Neutrophil (primary cell): Measurements from ENCODE around the gene KLHL3.
"Not testable (repeated sequence)": the region's sequence is repeated elsewhere in the genome, so short reads cannot be mapped to it uniquely, and the experiment has no call there.

Experiments
- H3K27ac ChIP-seq: fragments of 200-600 bp; sonication (generic); 2 replicates; pipeline ENCODE4 v1.5.1; 2016; ENCODE audit warnings: mild to moderate bottlenecking, moderate library complexity
- H3K27me3 ChIP-seq: fragments of 200-600 bp; sonication (generic); 2 replicates; pipeline ENCODE4 v1.6.0; 2016; ENCODE audit warnings: mild to moderate bottlenecking
- H3K36me3 ChIP-seq: fragments of 200-600 bp; sonication (generic); 2 replicates; pipeline ENCODE4 v1.5.1; 2017
- H3K4me1 ChIP-seq, 2 experiments: fragments of 200-600 bp in 1 of 2; sonication (generic) in 1 of 2; 1 replicate in 1 of 2; 2 replicates in 1 of 2; pipeline versions ENCODE4 v1.5.1 to v1.6.1; 2013 to 2016; ENCODE audit warnings: low read depth in 1 of 2, low read length in 1 of 2, mild to moderate bottlenecking in 1 of 2, moderate library complexity in 1 of 2; ENCODE audit not compliant: control insufficient read depth in 1 of 2, insufficient read depth in 1 of 2
- H3K4me3 ChIP-seq, 2 experiments: fragments of 200-600 bp in 1 of 2; sonication (generic) in 1 of 2; 1 replicate in 1 of 2; 2 replicates in 1 of 2; pipeline ENCODE4 v1.5.1; 2013 to 2016; ENCODE audit warnings: low read depth in 1 of 2, low read length in 1 of 2, mild to moderate bottlenecking in 1 of 2, moderate library complexity in 1 of 2
- H3K9me3 ChIP-seq: fragments of 200-600 bp; sonication (generic); 2 replicates; pipeline ENCODE4 v1.5.1; 2016
- CTCF ChIP-seq: fragments of 200-600 bp; sonication (generic); IDR thresholded peaks from 2 replicates; pipeline ENCODE4 v1.5.1; 2016; ENCODE audit warnings: antibody characterized with exemption

KLHL3 gene

DNA sequence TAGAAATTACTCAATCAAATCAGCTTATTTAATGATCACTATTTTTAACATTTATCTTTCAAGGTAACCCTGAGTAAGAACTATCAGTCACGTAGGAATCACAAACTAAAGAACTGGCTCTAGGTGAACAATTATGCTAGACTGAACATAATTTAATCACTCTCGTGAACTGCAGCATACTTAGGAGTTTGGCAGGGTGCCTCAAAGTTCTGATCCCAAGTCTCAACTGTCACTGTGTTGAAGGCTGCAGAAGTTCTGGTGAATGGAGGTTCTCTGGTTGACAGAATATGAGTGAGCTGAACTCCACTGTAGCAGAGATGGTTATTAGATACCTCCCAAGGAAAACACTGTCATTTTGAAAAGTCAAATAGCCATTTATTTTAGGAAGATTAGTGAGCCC lies 89.1 kb downstream of the KLHL3 start:
- Histone ChIP-seq H3K4me3 (no peak overlapping the region), H3K9me3 (no peaks in the 10 kb centered on the region), H3K36me3 (no peaks in the 10 kb centered on the region), H3K27ac (no peak overlapping the region), H3K4me1 (no peaks in the 10 kb centered on the region), H3K27me3 (no peaks in the 10 kb centered on the region)
- no peak for TF ChIP-seq CTCF

DNA sequence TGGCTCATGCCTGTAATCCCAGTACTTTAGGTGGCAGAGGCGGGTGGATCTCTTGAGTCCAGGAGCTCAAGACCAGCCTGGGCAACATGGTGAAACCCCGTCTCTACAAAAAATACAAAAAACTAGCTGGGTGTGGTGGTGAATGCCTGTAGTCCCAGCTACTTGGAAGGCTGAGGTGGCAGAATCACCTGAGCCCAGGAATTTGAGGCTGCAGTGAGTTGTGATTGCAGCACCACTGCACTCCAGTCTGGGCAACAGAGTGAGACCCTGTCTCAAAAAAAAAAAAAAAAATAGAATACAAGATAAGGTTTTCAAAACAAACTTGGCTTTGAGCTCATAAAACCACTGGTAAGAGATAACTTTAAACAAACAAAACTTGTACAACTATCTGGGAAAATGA lies 92.8 kb downstream of the KLHL3 start:
- H3K36me3 ChIP-seq, H3K4me3 ChIP-seq, H3K4me1 ChIP-seq, H3K27me3 ChIP-seq, H3K27ac ChIP-seq, H3K9me3 ChIP-seq: not testable (repeated sequence)

DNA sequence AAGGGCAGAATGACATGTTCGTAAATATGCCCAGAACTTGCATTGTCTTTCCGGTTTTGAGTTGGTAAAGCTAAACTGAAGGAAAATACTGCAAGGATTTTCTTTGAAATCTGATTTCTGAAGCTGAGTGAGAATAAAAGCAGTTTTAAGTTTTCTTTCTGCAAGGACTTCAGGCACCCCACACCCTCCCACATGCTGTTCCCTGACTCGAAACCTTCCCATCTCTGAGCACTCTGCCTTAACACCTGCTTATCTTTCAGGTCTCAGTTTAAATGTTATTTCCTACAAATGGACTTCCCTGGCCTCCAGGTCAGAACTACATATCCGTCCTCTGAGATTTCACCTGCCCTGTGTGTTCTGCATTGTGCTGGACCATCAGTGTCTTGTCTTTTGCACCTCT lies 93.8 kb downstream of the KLHL3 start:
- TF ChIP-seq CTCF: no peak
- no peak overlapping the region for H3K4me3 ChIP-seq
- H3K27ac ChIP-seq: no peak overlapping the region
- no peaks in the 10 kb centered on the region for H3K27me3 ChIP-seq
- no peaks in the 10 kb centered on the region for H3K36me3 ChIP-seq
- no peaks in the 10 kb centered on the region for H3K4me1 ChIP-seq
- H3K9me3 ChIP-seq: no peaks in the 10 kb centered on the region

GRCh38 chr5:137641148-137641547 lies 94.7 kb downstream of the KLHL3 start:
- H3K27me3 ChIP-seq: no peaks in the 10 kb centered on the region
- no peaks in the 10 kb centered on the region for H3K9me3 ChIP-seq
- no peak for TF ChIP-seq CTCF
- no peaks in the 10 kb centered on the region for H3K36me3 ChIP-seq
- H3K4me3 ChIP-seq: no peak overlapping the region
- H3K4me1 ChIP-seq: no peaks in the 10 kb centered on the region
- H3K27ac ChIP-seq: no peak overlapping the region

DNA sequence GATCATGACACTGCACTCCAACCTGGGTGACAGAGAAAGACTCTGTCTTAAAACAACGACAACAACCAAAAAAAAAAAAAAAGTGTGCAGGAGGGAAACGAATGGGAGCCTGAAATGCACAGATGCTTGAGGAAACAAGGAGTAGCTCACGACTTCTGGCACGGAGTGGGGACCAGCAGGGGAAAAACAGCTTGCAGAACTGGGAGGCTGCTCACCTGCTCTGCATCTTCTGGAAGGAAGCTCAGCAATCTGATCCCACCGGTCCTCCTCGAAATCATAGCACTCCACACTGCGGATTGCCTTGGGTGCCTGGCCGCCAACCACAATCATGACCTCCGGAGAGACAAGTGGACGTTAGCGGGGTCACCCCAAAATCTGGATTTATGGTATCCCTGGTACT lies 96.2 kb downstream of the KLHL3 start:
- no peaks in the 10 kb centered on the region for H3K9me3 ChIP-seq
- no peaks in the 10 kb centered on the region for H3K4me1 ChIP-seq
- H3K27ac ChIP-seq: no peak overlapping the region
- no peaks in the 10 kb centered on the region for H3K27me3 ChIP-seq
- TF ChIP-seq CTCF: no peak
- H3K36me3 ChIP-seq: no peaks in the 10 kb centered on the region
- H3K4me3 ChIP-seq: no peak overlapping the region

DNA sequence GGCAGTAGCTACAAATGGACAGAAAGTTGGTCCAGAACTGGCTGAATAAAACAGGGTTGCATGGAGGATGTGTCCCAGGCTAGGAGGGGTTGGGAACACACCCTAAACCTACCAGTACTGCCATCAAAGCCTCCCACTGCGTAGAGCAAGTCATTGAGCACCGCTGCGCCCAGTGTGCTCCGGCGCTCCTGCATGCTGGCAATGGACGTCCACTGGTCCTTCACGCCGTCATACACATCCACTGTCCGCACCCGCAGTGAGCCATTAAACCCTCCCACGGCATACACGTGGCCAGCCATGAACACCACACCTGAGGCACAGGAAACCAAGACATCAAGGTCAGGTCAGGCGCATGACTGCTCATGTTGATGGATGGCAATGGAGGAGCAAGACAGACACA lies 97.0 kb downstream of the KLHL3 start:
- no peaks in the 10 kb centered on the region for H3K4me1 ChIP-seq
- H3K27me3 ChIP-seq: no peaks in the 10 kb centered on the region
- no peak for TF ChIP-seq CTCF
- H3K36me3 ChIP-seq: no peaks in the 10 kb centered on the region
- no peak overlapping the region for H3K4me3 ChIP-seq
- no peaks in the 10 kb centered on the region for H3K9me3 ChIP-seq
- H3K27ac ChIP-seq: no peak overlapping the region
